Fibroblast of lung (primary cell): ENCODE data around the gene EXOC3L2.

ENCODE experiments used
- CTCF ChIP-seq, 2 donors: IDR thresholded peaks in 1 of 2; conservative IDR thresholded peaks in 1 of 2; 1 replicate in 1 of 2; 2 replicates in 1 of 2; pipeline ENCODE4 v1.5.1; 2011 to 2012; ENCODE audit warnings: low read length in 2 of 2, control low read depth in 1 of 2, inconsistent platforms in 1 of 2, low read depth in 1 of 2, mild to moderate bottlenecking in 1 of 2
- EZH2 ChIP-seq: IDR thresholded peaks from 2 replicates; pipeline ENCODE4 v1.5.1; 2012; ENCODE audit warnings: low read length, control low read depth, mild to moderate bottlenecking; ENCODE audit errors: missing control alignments

GRCh38 chr19:45180936-45181335 is 64.3 kb downstream of the EXOC3L2 start:
- TF ChIP-seq CTCF (conservative IDR thresholded peaks at IDR 0.05 in 1 of 2, IDR thresholded peaks at IDR 0.05 in 1 of 2; ENCODE audit: low read depth in 1 of 2, low read length in 2 of 2) (no peak), EZH2 (no peak)
